ENCODE measurements around the gene FASTKD3.

- TF ChIP-seq CTCF (IDR thresholded peaks at IDR 0.05), result no peak
- no peak for TF ChIP-seq POLR2A (IDR thresholded peaks at IDR 0.05)
Measured at GRCh38 chr5:7902666-7903625, 34.1 kb upstream of the FASTKD3 start.
